Esophagus muscularis mucosa (tissue), 3 donors: ENCODE data around the gene MCCD1.

Experiments used
- POLR2AphosphoS5 ChIP-seq, 2 donors: sonication (generic); formaldehyde crosslinking; IDR thresholded peaks; one replicate each; pipeline ENCODE4 v1.6.1; 2017; ENCODE audit warnings: antibody characterized with exemption in 2 of 2
- TF ChIP-seq, protein P1 (sequence below), 3 experiments: fragments of 200-600 bp in 2 of 3; fragments of 450-650 bp in 1 of 3; sonication (generic) in 2 of 3; IDR thresholded peaks; one replicate each; pipeline ENCODE4 v1.5.1; 2017 to 2019; ENCODE audit warnings: antibody characterized with exemption in 3 of 3, mild to moderate bottlenecking in 2 of 3, moderate library complexity in 1 of 3

DNA sequence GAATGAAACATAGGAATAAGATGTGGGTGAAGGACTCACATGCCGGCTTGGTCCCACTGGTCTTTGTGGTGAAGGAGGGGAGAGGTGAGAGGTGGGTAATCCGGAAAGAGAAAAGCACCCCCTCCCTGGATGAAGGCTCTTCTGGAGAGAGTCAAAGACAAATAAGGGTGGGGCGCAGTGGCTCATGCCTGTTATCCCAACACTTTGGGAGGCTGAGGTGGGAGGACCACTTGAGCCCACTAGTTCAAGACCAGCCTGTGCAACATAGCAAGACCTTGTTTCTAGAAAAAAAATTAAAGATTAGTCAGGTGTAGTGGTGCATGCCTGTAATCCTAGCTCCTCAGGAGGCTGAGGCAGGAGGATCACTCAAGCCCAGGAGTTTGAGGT is 50.4 kb downstream of the MCCD1 start:
- TF ChIP-seq, protein P1, sequence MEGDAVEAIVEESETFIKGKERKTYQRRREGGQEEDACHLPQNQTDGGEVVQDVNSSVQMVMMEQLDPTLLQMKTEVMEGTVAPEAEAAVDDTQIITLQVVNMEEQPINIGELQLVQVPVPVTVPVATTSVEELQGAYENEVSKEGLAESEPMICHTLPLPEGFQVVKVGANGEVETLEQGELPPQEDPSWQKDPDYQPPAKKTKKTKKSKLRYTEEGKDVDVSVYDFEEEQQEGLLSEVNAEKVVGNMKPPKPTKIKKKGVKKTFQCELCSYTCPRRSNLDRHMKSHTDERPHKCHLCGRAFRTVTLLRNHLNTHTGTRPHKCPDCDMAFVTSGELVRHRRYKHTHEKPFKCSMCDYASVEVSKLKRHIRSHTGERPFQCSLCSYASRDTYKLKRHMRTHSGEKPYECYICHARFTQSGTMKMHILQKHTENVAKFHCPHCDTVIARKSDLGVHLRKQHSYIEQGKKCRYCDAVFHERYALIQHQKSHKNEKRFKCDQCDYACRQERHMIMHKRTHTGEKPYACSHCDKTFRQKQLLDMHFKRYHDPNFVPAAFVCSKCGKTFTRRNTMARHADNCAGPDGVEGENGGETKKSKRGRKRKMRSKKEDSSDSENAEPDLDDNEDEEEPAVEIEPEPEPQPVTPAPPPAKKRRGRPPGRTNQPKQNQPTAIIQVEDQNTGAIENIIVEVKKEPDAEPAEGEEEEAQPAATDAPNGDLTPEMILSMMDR (IDR thresholded peaks at IDR 0.05) = no peak
- no peak for TF ChIP-seq POLR2AphosphoS5 (IDR thresholded peaks at IDR 0.05)
